K562 (cell line): ENCODE data around the gene CPM. TPM values are rescaled to one million over a fixed set of nuclear protein-coding genes. Genes with fewer than 3 reads are reported as not detected.

Source experiments
- GABPA ChIP-seq: fragments of 200-800 bp; sonication (Bioruptor generic); conservative IDR thresholded peaks from 2 replicates; pipeline ENCODE4 v1.6.1; 2016; ENCODE audit warnings: low read depth, missing genetic modification characterization, missing compliant biosample characterization
- HMG20A ChIP-seq: fragments of 450-650 bp; formaldehyde crosslinking; conservative IDR thresholded peaks from 2 replicates; pipeline ENCODE4 v1.4.0; 2020; ENCODE audit warnings: mild to moderate bottlenecking, mixed read lengths
- YY1 ChIP-seq, 3 experiments: IDR thresholded peaks; 2 replicates each; pipeline ENCODE4 v1.6.1; 2011; ENCODE audit warnings: low read length in 2 of 3, mild to moderate bottlenecking in 2 of 3, moderate library complexity in 2 of 3, borderline replicate concordance in 1 of 3, control low read depth in 1 of 3, low read depth in 1 of 3; ENCODE audit not compliant: insufficient read depth in 3 of 3, insufficient replicate concordance in 2 of 3, control insufficient read depth in 1 of 3, insufficient read length in 1 of 3; ENCODE audit errors: extremely low read depth in 1 of 3
- ZBTB9 ChIP-seq: fragments of 450-650 bp; formaldehyde crosslinking; IDR thresholded peaks from 2 replicates; pipeline ENCODE4 v1.4.0; 2020; ENCODE audit warnings: mild to moderate bottlenecking, moderate library complexity
- ZNF395 ChIP-seq: fragments of 200-800 bp; sonication (Bioruptor generic); IDR thresholded peaks from 2 replicates; pipeline ENCODE4 v1.6.1; 2017; ENCODE audit warnings: missing genetic modification characterization, missing compliant biosample characterization
- polyA plus RNA-seq, 8 experiments: library from polyadenylated mRNA; depleted of rRNA in 4 of 8; stranded (reverse) in 5 of 8; unstranded in 3 of 8; fragments of >200 nt; fragmentation: Nextera tagmentation in 2 of 8; fragmentation: Illumina TruSeq in 1 of 8; extraction: Ambion mirVana in 2 of 8; extraction: Trizol in 1 of 8; gene quantifications; 2 replicates each; pipeline versions ENCODE4 v1.2.1 to v1.2.3, GENCODE V29; 2011 to 2014; ENCODE audit warnings: inconsistent platforms in 1 of 8, missing spikeins in 1 of 8
- total RNA-seq, 7 experiments: library from RNA; depleted of rRNA in 6 of 7; stranded (reverse); fragments of >200 nt in 6 of 7; fragmentation: Illumina TruSeq in 2 of 7; extraction: Trizol in 2 of 7; gene quantifications; 2 replicates each; pipeline versions ENCODE4 v1.2.1 to v1.2.3, GENCODE V29; 2011 to 2021; ENCODE audit warnings: low replicate concordance in 1 of 7

Gene CPM
- total and polyA plus RNA-seq, 9 of the 15 experiments (the other 6 are each of a cell fraction or from before 2014, with no cell fraction given), result 0.31 TPM; not detected in 8

DNA sequence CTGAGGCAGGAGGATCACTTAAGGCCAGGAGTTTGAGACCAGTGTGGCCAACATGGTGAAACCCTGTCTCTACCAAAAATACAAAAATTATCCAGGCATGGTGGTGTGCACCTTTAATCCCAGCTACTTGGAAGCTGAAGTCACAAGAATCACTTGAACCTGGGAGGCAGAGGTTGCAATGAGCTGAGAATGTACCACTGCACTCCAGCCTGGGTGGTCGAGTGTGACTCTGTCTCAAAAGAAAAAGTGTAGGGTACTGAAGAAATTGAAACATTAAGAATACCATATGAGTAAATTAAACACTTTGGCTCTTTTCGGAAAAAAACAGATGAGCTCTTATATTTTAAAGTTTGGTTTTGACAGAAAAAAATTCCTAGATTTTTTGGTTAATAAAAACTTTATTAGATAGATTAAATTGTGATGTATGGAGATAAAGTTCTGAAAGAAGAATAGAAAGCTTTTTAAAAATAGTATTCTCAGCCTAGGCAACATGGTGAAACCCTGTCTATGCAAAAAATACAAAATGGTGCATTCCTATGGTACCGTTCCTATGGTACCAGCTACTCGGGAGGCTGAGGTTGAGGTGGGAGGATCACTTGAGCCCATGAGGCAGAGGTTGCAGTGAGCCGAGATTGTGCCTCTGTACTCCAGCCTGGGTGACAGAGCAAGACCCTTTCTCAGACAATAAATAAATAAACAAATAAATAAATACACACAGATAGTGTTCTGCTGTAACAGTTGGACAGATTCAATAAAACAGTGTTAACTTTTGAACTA, 104.9 kb downstream of the CPM start (continued):
- TF ChIP-seq ZNF395 (no peak), ZBTB9 (no peak), YY1 (IDR thresholded peaks at IDR 0.05; ENCODE audit: borderline replicate concordance in 1 of 3, control insufficient read depth in 1 of 3, extremely low read depth in 1 of 3, insufficient read depth in 3 of 3, insufficient read length in 1 of 3, insufficient replicate concordance in 2 of 3, low read depth in 1 of 3, low read length in 2 of 3) (no peak), GABPA (tag) (no peak), HMG20A (CRISPR knock-in tag) (no peak)
